ENCODE data around the gene C11orf54.

Gene C11orf54

DNA sequence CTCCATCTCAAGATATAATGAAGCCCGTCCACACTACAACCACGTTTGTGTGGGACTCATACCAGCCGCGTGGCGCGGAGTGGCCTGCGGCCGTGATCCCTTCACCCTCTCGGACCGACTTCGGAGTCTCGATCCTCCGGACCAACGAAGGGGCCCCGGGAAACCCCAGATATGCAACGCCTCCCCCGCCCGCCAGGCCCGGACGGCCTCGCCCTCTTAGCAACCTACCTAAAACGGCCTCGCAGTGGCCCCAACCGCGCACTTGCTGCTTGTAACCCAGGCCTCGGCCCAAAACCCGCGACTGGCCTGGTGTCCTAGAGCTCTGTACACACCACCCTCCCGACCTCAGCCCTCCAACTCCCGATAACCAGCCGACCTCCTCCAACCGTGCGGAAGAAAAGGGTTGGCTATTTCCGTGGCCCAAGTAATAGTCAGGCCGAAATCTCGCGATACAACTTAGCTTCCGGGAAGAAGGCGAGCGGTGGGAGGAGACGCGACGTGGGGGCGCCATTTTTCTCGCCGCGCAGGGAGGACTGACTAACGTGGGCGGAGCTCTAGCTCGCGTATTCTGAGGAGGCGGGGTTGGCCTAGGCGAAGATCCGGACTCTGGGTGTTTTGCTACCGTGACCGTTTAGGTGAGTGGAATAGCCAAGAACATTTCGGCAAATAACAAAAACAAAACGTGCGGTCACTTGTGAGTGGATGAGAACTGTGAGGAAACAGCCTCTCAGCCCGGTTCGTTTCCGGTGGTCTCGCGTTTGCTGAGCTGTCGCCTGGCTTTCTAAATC, at the start of gene C11orf54, which contains the start of gene TAF1D:
C11orf54 (plus strand) TSS at position 579 of the 788 bp plus-strand sequence. CDS start 5,722 bp downstream, outside the sequence.
TAF1D (minus strand) TSS at position 402 of the 788 bp plus-strand sequence. CDS start 2,191 bp downstream, outside the sequence.
- DNase-seq (ENCODE audit: low spot score) = peak; percentile 74

DNA sequence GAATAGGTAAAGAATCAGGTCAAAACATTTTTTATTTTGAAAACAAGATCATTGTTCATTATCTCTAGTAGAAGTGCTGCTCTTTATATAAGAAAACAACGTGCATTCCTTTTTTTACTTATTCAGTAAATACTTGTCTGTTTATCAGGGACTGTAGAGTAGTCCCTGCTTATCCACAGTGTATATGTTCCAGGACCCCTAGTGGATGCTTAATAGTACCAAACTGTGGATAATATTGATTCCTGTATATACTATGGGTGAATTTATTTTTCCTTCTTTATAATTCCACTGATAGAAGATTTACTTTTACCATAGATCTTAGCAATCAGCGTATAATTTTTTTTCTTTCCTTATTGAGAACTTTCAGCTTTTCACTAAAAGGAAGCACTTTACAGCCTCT, 47.4 kb upstream of the C11orf54 start:
- no peak for DNase-seq (ENCODE audit: low spot score)

DNA sequence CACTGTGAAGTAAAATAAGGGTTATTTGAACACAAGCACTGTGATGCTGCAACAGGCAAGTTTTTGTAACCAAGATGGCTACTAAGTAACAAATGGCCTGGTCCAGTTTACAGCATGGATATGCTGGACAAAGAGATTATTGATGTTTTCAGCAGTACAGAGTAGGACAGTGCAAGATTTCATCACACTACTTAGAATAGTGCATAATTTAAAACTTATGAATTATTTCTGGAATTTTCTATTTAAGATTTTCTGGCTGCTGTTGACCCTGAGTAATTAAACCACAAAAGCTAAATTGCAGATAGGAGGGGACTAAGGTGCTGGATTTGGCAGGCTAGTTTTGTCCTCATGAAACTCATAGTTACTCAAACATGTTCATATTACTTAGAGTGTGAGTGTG, 46.9 kb upstream of the C11orf54 start:
- no peak for DNase-seq (ENCODE audit: low spot score)

DNA sequence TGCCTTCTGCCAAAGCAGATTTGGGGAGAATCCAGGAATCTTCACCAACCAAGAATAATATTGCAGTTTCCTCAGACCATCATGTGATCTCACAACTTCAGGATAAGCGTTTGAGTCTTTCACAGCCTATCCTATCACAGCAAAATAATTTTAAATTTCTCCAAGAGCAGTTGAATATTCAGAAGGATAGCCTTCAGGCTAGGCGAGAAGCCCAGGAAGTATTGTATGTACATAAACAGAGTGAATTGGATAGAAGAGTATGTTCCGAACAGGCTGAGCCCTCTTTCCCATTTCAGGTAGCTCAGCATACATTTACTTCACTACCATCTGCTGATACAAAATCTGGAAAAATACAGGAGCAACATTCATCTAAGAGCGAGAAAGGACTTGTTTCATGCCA, 43.9 kb upstream of the C11orf54 start:
- DNase-seq (ENCODE audit: low spot score) = no peak

DNA sequence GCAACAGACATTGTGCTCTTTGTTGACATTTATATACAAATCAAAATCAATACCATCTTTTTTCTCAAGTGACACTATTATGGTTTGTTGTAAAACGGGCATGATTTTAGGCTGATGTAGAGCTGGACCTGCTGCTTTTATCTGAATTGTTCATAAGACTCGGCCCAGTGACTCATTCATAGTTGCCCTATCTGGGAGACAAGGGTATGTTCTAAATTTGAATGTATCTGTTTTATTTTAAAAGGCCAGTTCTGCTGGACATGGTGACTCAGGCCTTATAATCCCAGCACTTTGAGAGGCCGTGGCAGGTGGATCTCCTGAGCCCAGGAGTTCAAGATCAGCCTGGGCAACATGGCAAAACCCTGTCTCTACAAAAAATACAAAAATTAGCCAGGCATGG, 40.6 kb upstream of the C11orf54 start:
- DNase-seq (ENCODE audit: low spot score) = no peak

DNA sequence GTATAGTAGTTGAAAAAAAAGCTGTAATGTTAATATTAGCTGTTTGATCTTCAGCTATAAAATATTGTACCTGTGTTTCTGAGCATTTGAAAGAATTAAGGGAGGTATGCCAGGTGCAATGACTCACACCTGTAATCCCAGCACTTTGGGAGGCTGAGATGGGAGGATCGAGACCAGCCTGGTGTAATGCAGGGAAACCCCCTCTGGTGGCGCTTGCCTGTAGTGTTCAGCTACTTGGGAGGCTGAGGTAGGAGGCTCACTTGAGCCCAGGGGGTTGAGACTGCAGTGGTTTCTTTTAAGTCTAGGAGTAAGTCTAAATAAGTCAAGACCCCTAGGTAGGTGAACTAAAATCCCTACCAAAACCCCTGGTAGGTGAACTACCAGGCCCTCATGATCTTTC, 37.2 kb upstream of the C11orf54 start:
- DNase-seq (ENCODE audit: low spot score) = no peak

DNA sequence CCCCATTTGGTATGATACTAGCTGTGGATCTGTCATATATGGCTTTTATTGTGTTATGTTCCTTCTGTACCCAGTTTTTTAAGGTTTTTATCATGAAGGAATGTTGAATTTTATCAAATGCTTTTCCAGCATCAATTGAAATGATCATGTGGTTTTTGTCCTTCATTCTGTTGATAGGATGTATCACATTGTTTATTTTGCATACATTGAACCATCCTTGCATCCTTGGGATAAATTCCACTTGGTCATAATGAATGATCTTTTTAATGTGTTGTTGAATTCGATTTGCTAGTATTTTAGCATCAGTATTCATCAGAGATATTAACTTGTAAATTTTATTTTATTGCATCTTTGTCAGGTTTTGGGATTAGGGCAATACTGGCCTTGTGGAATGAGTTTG, 31.2 kb upstream of the C11orf54 start:
- no peak for DNase-seq (ENCODE audit: low spot score)

DNA sequence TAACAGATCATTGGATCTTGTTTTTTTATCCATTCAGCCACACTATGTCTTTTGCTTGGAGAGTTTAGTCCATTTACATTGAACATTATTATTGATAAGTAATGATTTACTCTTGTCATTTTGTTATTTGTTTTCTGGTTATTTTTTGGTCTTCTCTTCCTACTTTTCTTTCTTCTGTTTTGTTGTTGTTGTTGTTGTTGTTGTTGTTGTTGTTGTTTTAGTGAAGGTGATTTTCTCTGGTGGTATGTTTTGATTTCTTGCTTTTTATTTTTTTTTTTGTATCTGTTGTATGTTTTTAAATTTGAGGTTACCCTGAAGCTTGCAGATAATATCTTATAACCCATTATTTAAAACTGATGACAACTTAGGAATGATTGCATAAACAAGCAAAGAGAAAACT, 28.8 kb upstream of the C11orf54 start:
- no peak for DNase-seq (ENCODE audit: low spot score)

DNA sequence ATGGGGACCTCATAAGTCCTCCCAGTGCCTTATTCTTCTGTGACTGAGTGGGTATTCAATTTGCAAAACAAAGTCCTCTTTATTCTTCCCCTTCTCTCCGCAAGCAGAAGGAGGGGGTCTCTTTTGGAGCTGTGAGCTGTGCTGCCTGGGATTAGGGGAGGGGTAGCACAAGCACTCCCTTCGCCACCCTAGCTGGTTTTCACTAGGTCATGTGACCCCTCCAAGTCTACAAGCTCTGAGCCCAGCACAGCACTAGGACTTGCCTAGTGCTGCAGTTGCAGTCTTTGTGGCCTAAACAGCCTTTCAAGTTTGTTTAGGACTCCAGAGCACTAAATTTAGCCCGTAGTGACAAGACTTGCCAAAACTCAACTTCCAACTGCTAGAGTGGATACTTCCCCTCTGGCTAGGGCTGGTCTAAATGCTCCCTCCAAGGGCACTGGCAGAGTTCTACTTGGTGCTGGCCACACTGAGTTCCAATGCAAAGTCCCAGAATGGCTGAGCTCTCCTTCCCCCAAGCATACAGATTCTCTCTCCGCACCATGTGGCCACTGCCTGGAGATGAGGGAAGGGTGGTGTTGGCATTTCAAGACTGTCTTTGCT, 25.6 kb upstream of the C11orf54 start:
- no peak for DNase-seq (ENCODE audit: low spot score)

DNA sequence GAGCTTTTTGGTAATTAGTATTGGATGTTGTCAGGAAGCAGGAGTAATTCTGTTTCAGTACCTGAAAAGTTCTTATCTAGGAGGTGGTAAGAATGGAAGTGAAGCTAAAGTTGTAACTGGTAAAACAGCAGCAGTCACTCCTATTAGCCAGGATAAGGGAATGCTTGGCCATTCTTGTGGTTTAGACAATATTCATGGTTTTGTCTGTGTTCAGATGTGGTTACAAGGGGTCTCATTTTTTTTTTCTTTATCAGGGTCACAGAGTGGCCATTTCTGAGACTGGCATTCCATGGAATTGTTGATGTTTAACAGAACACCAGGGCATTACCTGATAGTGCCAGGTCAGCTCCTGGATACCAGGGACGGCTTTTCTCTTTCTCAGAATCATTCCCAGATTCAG, 24.0 kb upstream of the C11orf54 start:
- DNase-seq (ENCODE audit: low spot score) = no peak

DNA sequence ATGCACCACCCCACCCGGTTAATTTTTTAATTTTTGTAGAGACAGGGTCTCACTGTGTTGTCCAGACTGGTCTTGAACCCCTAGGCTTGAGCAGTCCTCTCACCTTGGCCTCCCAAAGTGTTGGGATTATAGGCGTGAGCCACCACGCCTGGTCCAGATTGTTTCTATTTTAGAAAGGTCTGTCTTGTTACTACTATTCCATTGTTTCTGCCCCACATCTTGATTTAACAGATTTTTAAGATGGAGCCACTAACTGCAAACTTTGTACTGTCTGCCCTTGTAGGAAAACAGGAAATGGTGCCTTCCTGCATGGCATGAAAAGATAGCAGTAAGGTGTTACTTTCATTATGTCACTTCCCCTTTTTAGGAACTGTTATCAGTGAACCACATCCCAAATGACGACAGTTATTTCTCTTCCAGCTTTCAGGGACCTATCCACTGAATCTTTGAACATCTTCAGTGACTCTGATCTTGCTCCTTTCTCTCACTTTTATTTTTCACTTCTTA, 23.4 kb upstream of the C11orf54 start:
- DNase-seq (ENCODE audit: low spot score) = no peak

DNA sequence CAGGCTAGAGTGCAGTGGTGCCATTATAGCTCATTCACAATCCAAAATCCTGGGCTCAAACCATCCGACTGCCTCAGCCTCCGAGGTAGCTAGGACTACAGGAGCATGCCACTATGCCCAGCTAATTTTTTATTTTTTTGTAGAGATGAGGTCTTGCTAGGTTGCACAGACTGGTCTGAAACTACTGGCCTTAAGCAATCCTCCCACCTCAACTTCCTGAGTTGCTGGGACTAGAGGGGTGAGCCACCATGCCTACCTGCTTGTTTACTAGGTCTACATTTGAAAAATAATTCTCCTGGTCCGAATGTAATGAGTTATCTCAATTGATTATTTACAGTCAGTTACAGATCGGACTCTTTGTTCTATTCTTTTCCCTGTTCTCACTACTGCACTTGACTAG, 22.2 kb upstream of the C11orf54 start:
- no peak for DNase-seq (ENCODE audit: low spot score)

DNA sequence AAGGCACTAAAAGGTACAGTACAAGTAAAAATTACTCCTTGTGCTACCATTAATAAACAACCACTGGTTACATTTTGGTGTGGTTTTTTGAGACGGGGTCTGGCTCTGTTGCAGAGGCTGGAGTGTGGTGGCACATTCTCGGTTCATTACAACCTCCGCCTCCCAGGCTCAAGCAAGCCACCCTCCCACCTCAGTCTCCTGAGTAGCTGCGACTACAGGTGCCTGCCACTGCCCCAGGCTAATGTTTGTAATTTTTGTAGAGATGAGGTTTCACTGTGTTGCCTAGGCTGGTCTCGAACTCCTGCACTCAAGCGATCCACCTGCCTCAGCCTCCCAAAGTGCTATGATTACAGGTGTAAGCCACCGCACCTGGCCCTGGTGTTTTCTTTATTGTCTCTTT, 20.9 kb upstream of the C11orf54 start:
- DNase-seq (ENCODE audit: low spot score) = no peak

DNA sequence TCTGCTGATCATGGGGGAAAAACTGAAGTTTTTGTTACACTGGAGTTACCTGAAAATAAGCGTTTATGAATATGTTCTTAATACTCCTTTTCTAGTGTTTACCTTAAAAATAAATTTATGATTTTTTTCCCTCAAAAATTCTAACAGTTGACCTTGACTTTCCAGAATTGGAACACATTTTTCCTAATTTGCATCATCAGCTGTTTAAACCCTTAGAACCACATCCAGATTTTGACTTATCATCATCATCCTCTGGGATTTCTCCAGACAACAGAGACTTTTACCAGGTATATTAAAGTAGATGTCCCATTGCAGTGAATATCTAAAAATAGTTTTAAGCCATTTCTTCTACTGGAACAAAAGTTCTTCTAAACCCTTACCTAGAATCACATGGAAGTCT, 17.4 kb upstream of the C11orf54 start:
- DNase-seq (ENCODE audit: low spot score) = no peak

DNA sequence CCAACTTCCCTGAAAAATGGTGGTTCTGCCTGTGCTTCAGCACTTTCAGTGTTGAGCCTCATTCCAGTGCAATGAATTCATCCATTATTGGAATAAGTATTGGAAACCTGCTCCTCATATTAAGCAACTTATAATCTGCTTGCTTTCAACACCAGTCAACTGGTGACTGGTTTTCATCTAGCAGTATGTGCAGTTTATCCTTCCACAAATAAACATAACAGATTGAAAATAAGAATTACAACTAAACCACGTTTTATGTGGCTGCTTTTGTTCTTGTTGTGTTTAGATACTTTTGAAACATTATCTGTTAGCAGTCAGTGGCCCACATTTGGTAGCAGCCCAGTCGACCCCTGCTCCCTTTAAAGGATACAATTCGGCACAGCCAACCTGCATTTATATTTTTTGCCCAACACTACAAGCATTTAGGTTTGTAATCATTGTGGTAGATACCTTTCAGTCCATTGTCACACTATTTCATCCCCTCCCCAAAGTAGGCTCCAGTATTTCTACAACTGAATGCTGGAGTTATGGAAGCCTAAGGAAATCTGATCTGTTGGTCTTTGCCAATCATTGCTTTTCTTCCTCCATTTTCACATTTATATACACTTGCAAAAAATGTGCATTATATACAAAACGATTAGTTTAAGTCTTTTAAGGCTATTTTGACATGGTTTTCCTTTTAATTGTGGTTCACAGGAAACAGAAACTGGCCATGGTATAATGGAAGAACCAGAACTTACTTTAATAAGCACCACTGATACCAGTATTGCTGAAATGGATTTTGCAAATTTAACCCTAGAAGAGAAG, 13.3 kb upstream of the C11orf54 start:
- DNase-seq (ENCODE audit: low spot score) = no peak

DNA sequence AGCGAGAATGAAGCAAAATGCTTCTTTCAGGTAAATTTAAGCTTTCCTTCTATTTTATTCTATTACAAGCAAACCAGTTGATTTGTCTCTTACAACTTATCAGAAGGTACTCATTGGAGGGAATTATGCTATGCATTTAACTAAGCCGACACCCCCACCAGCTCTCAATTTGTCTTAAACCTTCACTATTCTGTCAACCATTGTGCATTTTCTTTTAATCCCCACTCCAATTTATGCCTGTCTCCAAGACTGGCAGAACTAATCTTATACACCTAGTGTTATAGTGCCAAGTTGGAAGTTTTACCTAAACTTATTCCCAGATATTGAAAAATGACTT, 12.7 kb upstream of the C11orf54 start:
- no peak for DNase-seq (ENCODE audit: low spot score)

DNA sequence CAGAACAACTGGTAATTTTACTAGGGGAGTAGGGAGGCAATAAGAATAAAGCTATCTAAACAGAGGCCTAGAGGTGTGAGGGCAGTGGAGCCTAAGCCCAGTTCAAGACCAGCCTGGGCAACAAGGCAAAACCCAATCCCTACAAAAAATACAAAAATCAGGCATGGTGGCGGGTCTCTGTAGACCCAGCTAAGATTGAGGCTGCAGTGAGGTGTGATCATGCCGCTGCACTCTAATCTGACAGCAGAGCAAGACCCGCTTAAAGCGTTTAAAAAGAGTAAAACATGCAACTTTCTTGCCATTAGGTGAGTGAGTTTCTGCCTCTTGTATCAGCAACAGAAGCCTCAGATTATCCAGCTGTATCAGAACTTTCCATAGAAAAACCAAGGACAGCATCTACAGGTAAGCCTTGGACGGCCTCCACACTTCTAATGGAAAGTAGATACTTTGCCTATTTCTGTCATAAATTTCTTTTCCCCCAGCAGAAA, 12.3 kb upstream of the C11orf54 start:
- no peak for DNase-seq (ENCODE audit: low spot score)

DNA sequence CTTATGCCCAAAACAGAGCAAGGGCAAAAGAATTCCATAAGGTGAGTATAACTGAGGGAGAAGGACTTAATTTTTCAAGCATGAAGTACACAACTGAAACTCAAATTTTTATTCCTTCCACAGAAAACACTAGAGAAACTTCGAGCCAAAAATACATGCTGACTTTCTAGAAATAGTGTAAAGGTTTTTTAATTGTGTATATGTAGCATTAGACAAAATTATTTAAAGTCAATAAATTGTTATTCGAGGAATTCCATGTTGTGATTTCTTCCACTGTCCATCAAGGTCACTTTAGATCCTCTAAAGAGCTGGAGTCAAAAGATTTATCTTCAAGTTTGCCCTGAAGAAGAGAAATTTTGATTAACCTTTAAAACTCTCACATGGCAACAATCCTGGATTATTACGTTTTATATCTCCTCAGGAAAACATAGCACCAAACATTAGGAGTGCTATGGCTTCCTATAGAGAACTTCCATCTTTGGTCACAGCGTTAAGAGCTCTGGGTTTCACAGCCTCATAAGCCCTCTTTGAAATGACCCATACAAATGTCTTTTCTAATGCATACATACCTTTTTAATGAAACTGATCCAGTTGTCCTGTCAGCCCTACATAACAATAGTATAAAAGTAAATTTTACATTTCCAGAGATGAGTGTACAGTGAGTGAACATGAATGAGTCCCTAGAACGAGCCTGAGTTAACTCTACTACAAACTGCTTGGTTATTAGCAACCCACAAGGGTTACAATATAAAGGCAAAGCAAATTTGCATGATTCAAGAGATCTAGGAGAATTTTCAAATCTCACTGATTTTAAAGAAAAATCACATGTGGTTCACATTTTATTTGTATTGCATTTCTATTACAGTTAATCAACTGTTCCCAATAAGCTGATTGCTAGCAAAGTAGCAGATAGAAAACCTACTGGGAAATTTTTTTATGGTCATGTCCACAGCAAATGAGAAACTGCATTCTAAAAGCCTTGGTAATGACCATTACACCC, 11.1 kb upstream of the C11orf54 start:
- DNase-seq (ENCODE audit: low spot score) = no peak

DNA sequence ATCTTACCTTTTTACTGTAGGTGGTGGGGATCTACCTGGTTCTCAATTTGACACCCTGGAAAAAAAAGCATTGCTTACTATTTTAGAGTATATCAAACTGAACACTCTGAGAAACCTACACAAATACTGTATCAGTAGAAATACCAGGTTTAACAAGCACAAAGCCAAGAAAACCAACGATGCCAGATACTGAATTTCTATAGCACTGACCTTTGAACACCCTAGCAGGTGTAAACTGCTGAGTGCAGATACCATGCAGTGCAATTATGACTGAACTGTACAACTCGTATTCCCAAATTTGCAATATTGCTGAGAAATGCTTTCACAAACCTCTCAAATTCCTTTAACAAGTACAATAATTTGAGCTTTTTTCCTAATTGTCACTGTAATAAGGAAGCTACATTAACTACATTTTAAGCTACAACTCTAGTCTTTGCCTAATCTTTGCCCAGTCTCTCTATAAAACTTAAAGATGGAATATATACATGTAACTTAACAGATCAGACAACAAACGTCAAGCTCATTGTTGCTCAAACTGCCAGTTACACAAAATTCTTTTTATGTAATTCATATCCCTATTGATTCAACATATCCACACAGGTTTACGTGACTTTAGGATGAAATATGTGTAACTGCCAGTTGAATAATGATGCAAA, 9.1 kb upstream of the C11orf54 start:
- no peak for DNase-seq (ENCODE audit: low spot score)

DNA sequence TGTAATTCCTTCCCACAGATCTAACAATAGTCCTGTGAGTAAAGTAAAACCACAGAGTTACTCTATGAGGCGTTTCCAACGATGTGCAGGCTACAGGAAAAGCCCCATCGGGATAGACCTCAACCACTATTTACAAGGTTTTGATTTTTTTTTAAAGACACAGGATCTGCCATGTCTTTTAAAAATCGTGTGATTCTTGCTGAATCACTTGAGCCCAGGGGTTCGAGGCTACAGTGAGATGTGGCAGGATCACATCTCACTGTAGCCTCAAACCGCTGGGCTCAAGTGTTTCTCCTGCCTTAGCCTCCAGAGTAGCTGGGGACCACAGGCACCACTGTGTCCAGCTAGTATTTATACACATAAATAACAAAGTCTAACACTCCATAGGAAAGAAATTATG, 8.0 kb upstream of the C11orf54 start:
- no peak for DNase-seq (ENCODE audit: low spot score)
